OCI-LY7 (cell line): ENCODE data around the gene SMIM24.

ENCODE experiments used
- EZH2phosphoT487 ChIP-seq: fragments of 200-600 bp; sonication (generic); IDR thresholded peaks from 2 replicates; pipeline ENCODE4 v1.6.1; 2018; ENCODE audit warnings: low read depth, borderline replicate concordance, mild to moderate bottlenecking, mixed run types, antibody characterized with exemption, low read length, moderate library complexity, mixed read lengths
- TF ChIP-seq, protein P1 (sequence below): fragments of 200-600 bp; sonication (generic); conservative IDR thresholded peaks from 2 replicates; pipeline ENCODE4 v1.5.1; 2014; ENCODE audit warnings: mild to moderate bottlenecking, antibody characterized with exemption, low read length, moderate library complexity, mixed read lengths

- TF ChIP-seq, protein P1, sequence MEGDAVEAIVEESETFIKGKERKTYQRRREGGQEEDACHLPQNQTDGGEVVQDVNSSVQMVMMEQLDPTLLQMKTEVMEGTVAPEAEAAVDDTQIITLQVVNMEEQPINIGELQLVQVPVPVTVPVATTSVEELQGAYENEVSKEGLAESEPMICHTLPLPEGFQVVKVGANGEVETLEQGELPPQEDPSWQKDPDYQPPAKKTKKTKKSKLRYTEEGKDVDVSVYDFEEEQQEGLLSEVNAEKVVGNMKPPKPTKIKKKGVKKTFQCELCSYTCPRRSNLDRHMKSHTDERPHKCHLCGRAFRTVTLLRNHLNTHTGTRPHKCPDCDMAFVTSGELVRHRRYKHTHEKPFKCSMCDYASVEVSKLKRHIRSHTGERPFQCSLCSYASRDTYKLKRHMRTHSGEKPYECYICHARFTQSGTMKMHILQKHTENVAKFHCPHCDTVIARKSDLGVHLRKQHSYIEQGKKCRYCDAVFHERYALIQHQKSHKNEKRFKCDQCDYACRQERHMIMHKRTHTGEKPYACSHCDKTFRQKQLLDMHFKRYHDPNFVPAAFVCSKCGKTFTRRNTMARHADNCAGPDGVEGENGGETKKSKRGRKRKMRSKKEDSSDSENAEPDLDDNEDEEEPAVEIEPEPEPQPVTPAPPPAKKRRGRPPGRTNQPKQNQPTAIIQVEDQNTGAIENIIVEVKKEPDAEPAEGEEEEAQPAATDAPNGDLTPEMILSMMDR = no peak
- no peak for TF ChIP-seq EZH2phosphoT487
These were observed 35.6 kb upstream of the SMIM24 start for GRCh38 chr19:3515891-3516422.
